HL-60/S4 (cell line): ENCODE measurements around the gene NPW.

Source experiments
- in situ Hi-C: fragments of 300-500 bp; cut with MboI; formaldehyde crosslinking; loops from 2 replicates; pipeline ENCODE4 v1.14.3; 2022; ENCODE audit warnings: low sequenced_read_pairs

The NPW gene

DNA sequence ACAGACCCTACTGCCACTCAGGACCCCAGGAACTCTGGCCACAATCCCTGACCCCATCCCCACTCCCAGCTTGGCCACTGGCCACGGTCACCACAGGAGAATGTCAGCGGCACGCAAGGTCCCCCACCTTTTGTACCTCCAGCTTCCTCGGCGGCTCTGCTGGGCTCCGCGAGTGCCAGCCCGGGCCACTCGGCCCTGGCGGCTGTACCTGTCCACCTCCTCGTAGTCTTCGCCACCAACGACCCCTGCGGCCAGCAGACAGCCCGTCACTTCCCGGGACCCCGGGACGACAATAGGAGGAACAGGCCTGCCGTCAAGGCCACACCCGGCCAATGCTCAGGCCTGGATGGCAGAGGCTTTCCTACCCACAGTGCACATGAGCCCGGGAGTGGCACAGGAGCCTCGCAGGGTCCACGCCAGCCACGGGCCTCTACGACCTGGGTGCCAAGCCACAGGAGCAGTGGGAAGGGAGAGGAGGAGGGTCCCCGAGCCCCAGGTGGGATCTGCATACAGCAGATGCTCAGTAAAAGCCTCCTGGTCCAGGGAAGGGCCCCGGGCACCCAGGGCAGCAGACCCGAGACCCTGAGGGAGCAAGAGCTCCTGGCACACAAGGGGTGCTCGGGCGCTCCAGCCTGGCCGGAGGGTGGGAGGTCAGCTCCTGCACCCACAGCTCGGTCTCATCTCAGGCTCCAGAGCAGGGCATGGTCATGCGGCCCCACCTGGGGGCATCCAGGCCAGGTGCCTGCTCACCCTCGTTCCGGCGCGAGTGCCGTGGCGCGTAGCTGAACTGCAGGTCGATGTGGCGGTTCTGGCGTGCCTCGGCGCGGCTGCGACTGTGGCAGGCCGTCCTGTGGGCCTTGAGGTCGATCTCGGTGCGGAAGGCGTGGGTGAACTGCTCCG is 17.9 kb upstream of the NPW start:
- in situ Hi-C loops = loop anchor here (25.0 kb wide), 1 partner anchor 486 kb away; the partner anchor contains the start of gene TBC1D24

DNA sequence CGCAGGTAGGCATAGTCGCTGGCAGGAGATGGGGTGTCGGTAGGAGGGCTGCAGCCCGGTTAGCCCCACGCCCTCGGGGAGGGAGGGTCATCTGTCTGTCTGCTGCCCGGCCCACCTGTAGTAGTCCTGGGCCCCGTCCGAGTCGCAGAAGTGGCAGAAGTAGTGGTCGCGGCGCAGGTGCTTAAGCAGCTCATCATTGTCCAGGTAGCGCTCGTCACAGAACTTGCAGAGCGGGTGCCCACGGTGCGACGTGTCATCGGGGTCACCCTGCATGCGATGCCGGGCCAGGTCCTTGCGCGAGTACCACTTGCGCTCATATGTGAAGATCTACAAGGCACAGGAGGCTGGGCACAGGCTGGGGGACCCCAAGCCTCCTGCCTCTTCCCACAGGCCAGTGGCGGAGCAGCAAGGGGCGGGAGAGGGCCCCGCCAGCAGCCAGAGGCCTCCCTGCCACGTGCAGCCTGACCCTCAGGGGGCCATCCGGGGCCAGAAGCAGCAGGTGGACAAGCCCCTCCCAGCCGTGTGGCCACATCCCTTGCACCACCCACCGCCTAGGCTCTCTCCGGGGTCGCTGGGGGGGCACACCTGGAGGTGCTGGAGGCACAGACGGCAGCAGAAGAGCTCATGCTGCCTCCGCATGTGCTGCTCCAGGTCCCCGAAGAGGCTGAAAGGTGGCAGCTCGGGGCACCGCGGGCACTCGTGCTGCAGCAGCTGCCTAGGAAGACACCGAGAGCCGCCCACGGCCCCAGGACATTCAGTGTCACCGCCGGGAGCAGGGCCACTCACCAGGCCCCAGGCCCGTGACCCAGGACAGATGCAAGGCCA is 17.0 kb upstream of the NPW start:
- in situ Hi-C loops = loop anchor here (25.0 kb wide), 1 partner anchor 485 kb away; the partner anchor contains the start of gene TBC1D24

- in situ Hi-C loops = loop anchor here (25.0 kb wide), 1 partner anchor 484 kb away; the partner anchor contains the start of gene TBC1D24
These were observed 16.3 kb upstream of the NPW start for GRCh38 chr16:2003231-2003826.

- in situ Hi-C loops = loop anchor here (25.0 kb wide), 1 partner anchor 483 kb away; the partner anchor contains the start of gene TBC1D24
These were observed 15.6 kb upstream of the NPW start for GRCh38 chr16:2003827-2004641.

DNA sequence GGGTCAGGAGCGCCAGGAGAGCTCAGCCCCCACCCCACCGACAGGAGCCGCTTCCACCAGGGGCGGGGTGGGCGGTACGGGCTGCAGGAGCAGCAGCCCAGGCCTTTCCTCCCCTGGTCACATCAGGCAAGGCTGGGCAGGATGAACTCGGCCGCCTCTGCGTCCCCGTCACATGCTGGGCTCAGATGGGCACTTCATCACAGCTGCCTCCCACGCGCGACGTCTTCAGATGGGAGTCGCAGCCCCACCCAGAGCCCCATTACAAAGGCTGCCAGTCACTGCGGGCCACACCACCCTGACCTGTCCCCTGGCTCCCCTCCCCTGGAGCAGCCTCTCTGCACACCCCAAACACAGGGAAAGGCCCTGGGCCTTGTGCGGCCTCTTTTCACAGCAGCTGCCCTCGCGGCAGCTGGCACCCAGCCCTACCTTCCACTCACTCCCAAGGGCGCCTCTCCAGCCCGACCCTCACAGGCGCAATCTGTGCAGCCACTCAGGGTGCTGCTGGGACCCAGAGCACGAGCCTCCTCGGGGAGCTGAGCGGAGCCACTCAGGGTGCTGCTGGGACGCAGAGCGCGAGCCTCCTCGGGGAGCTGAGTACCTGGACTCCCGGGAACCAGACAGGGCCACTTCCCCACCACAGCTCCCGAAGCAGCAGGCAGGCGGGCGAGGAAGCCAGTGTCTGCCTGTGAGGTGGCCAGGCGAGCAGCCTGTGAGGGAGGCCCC is 14.6 kb upstream of the NPW start:
- in situ Hi-C loops = loop anchor here (25.0 kb wide), 1 partner anchor 482 kb away; the partner anchor contains the start of gene TBC1D24

DNA sequence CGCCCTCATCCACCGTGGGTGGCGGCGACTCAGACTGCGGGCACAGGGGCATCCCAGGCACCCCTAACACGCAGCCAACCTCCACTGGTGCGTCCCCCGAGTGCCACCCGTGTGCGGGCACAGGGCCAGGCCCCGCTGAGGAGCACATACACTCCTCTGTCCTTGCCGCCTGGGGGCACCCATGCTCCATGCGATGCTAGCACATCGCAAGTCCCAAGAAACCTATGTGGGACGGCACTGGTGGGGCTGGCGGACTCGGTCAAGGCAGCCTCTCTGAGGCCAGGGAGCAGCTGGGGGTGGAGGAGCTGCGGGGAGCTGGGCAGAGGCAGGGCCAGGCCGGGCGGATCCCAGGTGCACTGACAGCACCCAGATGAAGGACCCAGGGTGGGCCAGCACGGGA is 13.9 kb upstream of the NPW start:
- in situ Hi-C loops = loop anchor here (25.0 kb wide), 1 partner anchor 482 kb away; the partner anchor contains the start of gene TBC1D24

- in situ Hi-C loops = loop anchor here (25.0 kb wide), 1 partner anchor 481 kb away; the partner anchor contains the start of gene TBC1D24
These were observed 13.3 kb upstream of the NPW start for GRCh38 chr16:2006317-2006716.

DNA sequence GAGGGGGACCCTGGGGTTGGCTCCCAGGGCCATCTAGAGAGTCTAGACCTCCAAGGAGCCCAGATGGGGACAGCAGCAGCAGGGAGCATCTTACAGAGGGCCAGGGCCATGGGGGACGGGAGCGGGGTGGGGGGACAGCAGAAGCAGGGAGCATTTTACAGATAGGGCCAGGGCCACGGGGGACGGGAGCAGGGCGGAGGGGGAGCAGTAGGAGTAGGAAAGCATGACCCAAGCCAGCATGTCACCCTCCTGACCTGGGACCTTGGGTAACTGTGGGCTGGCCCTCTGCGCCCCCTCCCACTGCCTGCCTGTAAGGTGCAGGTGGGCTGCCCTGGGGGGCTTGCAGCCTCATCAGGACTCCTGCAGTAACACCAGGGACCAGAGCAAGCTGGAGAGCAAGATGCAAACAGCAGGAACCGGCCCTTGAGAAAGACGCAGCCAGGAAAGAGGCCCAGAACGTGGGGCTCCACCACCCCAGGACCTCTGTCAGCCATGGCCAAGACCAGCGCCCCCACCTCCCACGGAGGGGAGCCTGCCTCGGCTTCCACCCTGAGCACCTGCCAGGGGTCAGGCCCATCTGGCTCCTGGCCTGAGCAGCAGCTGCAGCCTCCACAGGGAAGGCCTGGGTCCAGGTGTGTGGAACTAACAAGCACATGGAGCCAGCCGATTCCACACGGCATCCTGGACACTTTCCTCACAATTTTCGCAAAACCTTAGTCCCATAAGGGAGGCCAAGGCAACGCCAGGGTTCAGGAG is 12.3 kb upstream of the NPW start:
- in situ Hi-C loops = loop anchor here (25.0 kb wide), 1 partner anchor 480 kb away; the partner anchor contains the start of gene TBC1D24

GRCh38 chr16:2008009-2008526 is 11.5 kb upstream of the NPW start:
- in situ Hi-C loops = loop anchor here (25.0 kb wide), 1 partner anchor 479 kb away; the partner anchor contains the start of gene TBC1D24

- in situ Hi-C loops = loop anchor here (25.0 kb wide), 1 partner anchor 479 kb away; the partner anchor contains the start of gene TBC1D24
These were observed 10.9 kb upstream of the NPW start for GRCh38 chr16:2008631-2009163.

DNA sequence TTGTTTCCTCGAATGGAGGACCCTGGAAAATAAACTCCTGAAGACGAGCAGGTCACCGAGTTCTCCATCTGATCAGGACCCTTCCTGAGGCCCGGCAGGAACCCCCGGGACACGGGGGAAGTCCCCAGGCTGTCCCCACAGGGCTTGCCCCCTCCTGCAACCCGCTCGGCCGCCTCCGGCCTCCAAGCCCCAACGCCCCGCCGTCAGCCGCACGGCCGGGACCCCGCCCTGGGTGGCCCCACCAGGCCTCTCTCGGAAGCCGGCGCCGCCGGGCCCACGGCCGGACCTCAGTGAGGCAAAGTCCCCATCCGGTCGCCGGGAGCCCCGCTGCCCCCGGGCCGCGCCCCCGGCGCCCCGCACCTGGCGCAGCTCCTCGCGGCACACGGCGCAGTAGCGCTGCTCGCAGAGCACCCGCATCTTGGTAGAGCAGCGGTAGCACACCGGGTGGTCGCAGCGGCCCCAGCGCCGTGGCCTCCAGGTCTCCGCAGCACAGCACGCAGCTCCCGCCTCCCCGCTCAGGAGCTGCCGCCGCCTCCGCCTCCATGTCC is 10.3 kb upstream of the NPW start:
- in situ Hi-C loops = loop anchor here (25.0 kb wide), 1 partner anchor 478 kb away; the partner anchor contains the start of gene TBC1D24

DNA sequence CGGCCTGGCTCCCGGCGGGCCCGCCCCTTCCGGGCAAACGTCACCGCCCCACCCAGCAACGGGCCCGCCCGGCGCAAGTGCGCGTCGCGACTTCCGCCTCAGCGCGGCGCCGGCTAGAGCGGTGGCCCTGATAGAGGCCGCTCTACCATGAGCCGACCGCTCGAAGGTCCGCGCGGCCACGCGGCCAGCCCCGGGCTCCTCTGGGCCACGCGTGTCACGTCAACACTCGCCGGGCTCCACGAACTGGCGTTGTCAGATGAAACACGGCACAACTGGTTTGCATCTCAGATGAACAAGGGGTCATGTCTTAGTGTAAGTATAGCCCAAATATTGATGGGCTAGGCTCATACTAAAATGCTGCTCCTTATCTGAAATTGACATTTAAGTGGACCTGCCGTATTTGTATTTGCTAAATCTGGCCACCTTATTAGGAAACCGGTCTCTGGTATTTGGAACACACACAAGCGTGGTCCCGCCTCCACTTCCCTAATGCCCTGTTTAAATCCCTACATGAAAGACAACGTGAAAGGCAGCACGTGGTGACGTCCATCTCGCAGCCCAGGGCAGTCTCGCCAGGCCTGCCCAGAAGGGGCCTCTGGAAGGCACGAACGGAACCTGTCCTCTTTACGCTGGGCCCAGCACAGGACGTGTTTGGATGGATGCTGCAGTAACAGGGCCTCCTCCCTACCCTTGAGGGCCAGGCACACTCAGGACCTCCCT is 9.6 kb upstream of the NPW start, which contains the start of gene ZNF598:
ZNF598 (minus strand) TSS at position 31 of the 720 bp plus-strand sequence.
- in situ Hi-C loops = loop anchor here (10.0 to 25.0 kb wide), 2 partner anchors 135 to 477 kb away; partner anchors contain the start of genes RAB26 and TBC1D24

GRCh38 chr16:2011726-2012125 is 7.9 kb upstream of the NPW start:
- in situ Hi-C loops = loop anchor here (10.0 to 25.0 kb wide), 2 partner anchors 133 to 476 kb away; partner anchors contain the start of genes RAB26 and TBC1D24

DNA sequence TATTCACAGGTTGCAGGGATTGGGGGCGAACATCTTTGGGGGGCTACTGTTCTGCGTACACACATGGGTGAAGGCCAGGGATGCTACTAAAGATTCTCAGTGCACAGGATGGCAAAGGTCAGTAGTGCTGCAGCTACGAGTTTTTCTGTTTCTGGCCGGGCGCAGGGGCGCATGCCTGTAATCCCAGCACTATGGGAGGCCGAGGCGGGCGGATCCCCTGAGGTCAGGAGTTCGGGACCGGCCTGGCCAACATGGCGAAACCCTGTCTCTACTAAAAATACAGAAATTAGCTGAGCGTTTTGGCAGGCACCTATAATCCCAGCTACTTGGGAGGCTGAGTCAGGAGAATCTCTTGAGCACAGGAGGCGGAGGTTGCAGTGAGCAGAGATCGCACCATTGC is 6.1 kb upstream of the NPW start:
- in situ Hi-C loops = loop anchor here (10.0 to 25.0 kb wide), 2 partner anchors 131 to 474 kb away; partner anchors contain the start of genes RAB26 and TBC1D24

DNA sequence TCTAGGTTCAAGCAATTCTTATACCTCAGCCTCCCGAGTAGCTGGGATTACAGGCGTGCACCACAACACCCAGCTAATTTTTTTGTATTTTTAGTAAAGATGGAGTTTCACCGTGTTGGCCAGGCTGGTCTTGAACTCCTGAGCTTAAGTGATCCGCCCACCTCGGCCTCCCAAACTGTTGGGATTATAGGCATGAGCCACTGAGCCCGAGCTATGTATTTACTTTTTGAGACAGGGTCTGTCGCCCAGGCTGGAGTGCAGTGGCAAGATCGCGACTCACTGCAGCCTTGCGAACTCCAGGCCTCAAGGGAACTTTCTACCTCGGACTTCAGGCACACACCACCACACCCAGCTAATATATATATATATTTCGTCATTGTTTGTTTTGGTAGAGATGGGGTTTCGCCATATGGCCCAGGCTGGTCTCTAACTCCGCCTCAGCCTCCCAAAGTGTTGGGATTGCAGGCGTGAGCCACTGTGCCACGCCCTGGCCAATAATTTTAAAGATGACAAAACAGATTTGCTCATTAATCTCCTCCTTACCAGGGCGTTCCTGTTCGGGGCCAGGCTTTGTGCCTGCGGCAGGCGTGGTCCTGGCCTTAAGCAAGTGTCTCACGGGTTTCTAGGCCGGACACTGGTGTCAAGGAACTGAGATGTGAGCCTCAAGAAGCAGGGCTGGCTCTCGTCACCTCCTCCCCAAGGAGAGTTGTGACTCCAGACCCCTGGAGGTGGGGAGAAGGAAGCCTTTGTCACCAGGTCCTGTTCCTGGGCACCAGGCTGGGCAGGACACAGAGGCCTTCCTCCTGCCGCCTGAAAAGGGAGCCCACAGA is 4.3 kb upstream of the NPW start:
- in situ Hi-C loops = loop anchor here (10.0 to 25.0 kb wide), 2 partner anchors 129 to 472 kb away; partner anchors contain the start of genes RAB26 and TBC1D24

DNA sequence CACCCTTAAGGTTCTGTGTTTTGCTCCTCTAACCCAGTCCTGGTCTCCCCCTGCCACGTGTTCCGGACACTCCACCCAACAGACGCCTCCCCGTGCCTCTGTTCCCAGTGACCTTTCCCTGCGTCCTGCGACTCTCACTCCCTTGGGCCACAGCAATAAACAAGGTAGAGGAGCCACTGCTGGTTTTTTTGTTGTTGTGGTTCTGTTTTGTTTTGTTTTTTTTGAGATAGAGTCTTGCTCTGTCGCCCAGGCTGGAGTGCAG is 3.7 kb upstream of the NPW start:
- in situ Hi-C loops = loop anchor here (10.0 to 25.0 kb wide), 2 partner anchors 129 to 471 kb away; partner anchors contain the start of genes RAB26 and TBC1D24
